Measurements from ENCODE around the gene IMMP2L.
"Not testable (repeated sequence)": the region's sequence is repeated elsewhere in the genome, so short reads cannot be mapped to it uniquely, and the experiment has no call there.

The IMMP2L gene

DNA sequence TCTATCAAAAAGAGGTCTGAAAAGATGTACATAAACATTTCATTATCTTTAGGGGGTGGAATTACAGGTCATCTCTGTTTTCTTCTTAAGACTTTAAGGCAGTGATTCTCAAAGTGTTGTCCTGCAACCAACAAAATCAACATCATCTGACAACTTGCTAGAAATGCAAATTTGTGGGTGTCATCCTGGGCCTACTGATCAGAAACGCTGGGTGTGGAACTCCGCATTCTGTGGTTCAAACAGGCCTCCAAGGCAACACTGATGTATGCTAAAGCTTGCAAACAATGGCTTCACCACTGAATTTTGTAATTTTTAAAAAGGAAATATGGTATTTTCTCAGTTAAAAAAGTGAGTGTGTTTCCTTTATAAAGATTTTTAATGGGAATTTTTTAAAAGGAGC is 873.4 kb downstream of the IMMP2L start:
- no peak overlapping the region for H3K9ac ChIP-seq (ENCODE audit: low read length in 5 of 5)
- peaks cover 0 to 3% (median 0%) of the 10 kb centered on the region in 5 donors for H3K9me3 ChIP-seq (ENCODE audit: control insufficient read depth in 5 of 5, low read length in 5 of 5)
- H3K4me3 ChIP-seq (ENCODE audit: low read depth in 1 of 5, low read length in 5 of 5), result no peak overlapping the region
- H3K36me3 ChIP-seq (ENCODE audit: control insufficient read depth in 5 of 5, insufficient read depth in 5 of 5, low read length in 5 of 5), result no peaks in the 10 kb centered on the region
- no peaks in the 10 kb centered on the region for H3K27me3 ChIP-seq (ENCODE audit: control insufficient read depth in 5 of 5, insufficient read depth in 4 of 5, low read length in 5 of 5)
- H3K4me1 ChIP-seq (ENCODE audit: control insufficient read depth in 5 of 5, insufficient read depth in 5 of 5, low read length in 5 of 5), result no peaks in the 10 kb centered on the region
- no peak overlapping the region for H3K27ac ChIP-seq (ENCODE audit: low read depth, low read length)

DNA sequence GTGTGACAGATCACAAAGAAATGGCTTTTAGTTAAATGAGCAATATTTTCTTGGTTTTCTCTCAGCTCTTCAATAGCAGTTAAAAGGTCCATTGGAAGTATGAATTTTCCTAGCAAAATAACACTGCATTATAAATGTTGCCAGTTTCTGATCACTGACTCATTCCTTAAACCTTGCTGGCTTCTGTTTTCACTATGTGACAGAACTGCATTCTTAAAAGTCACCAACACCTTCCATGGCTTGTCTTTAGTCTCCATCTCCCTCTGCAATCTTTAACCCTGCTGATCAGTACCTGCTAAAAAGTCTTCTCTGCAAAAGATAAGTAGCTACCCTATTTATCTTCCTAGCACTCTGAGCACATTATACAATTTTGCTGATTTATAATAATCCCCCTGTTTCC is 876.4 kb downstream of the IMMP2L start:
- Histone ChIP-seq H3K4me1 (ENCODE audit: control insufficient read depth in 5 of 5, insufficient read depth in 5 of 5, low read length in 5 of 5) (peaks cover 0 to 8% (median 0%) of the 10 kb centered on the region in 5 donors), H3K36me3 (ENCODE audit: control insufficient read depth in 5 of 5, insufficient read depth in 5 of 5, low read length in 5 of 5) (no peaks in the 10 kb centered on the region), H3K9ac (ENCODE audit: low read length in 5 of 5) (no peak overlapping the region), H3K9me3 (ENCODE audit: control insufficient read depth in 5 of 5, low read length in 5 of 5) (peaks cover 0 to 3% (median 0%) of the 10 kb centered on the region in 5 donors), H3K27me3 (ENCODE audit: control insufficient read depth in 5 of 5, insufficient read depth in 4 of 5, low read length in 5 of 5) (no peaks in the 10 kb centered on the region), H3K4me3 (ENCODE audit: low read depth in 1 of 5, low read length in 5 of 5) (no peak overlapping the region), H3K27ac (ENCODE audit: low read depth, low read length) (no peak overlapping the region)

DNA sequence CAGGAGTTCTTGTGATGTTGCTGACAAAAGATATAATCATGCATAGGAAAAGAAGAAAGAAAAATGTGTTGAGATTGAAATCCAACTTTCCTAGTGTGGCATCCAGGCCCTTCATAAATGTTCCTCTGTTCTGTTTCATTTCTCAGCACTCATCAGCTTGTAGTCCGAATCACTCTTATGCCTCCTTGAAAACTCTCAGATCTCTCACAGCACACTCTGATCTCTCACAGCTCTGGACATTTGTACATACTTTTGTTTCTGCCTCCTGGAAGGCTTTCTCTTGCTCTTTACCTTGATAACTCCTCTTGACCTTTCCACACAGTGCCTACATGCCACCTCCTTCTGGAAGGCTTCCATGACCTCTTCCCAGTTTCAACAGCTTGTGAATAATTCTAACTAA is 880.4 kb downstream of the IMMP2L start:
- Histone ChIP-seq H3K4me1 (ENCODE audit: control insufficient read depth in 5 of 5, insufficient read depth in 5 of 5, low read length in 5 of 5) (peaks cover 0 to 8% (median 0%) of the 10 kb centered on the region in 5 donors), H3K36me3 (ENCODE audit: control insufficient read depth in 5 of 5, insufficient read depth in 5 of 5, low read length in 5 of 5) (no peaks in the 10 kb centered on the region), H3K27me3 (ENCODE audit: control insufficient read depth in 5 of 5, insufficient read depth in 4 of 5, low read length in 5 of 5) (no peaks in the 10 kb centered on the region), H3K27ac (ENCODE audit: low read depth, low read length) (no peak overlapping the region), H3K9me3 (ENCODE audit: control insufficient read depth in 5 of 5, low read length in 5 of 5) (no peaks in the 10 kb centered on the region), H3K4me3 (ENCODE audit: low read depth in 1 of 5, low read length in 5 of 5) (no peak overlapping the region), H3K9ac (ENCODE audit: low read length in 5 of 5) (no peak overlapping the region)

DNA sequence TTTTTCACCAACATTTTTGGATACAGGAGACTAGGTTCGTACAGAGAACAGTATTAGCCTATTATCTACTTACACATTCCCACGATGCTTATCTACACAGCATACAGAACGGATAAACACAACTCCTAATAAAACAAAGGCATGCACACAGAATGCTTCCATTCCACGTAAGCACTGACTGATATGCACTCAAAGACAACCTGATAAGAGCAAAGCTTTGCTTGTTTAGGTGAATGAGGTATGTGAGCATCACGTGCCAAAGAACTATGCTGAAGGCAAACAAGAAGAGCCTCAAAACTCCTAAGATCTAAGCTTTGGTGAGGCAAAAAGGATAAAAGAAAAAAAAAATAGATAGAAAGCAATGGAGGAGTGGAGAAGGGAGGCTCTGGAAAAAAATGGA is 884.9 kb downstream of the IMMP2L start:
- no peaks in the 10 kb centered on the region for H3K27me3 ChIP-seq (ENCODE audit: control insufficient read depth in 5 of 5, insufficient read depth in 4 of 5, low read length in 5 of 5)
- H3K27ac ChIP-seq (ENCODE audit: low read depth, low read length), result no peak overlapping the region
- no peak overlapping the region for H3K9ac ChIP-seq (ENCODE audit: low read length in 5 of 5)
- H3K4me3 ChIP-seq (ENCODE audit: low read depth in 1 of 5, low read length in 5 of 5), result no peak overlapping the region
- no peaks in the 10 kb centered on the region for H3K36me3 ChIP-seq (ENCODE audit: control insufficient read depth in 5 of 5, insufficient read depth in 5 of 5, low read length in 5 of 5)
- H3K9me3 ChIP-seq (ENCODE audit: control insufficient read depth in 5 of 5, low read length in 5 of 5), result peaks cover 0 to 6% (median 0%) of the 10 kb centered on the region in 5 donors
- peaks cover 0 to 7% (median 0%) of the 10 kb centered on the region in 5 donors for H3K4me1 ChIP-seq (ENCODE audit: control insufficient read depth in 5 of 5, insufficient read depth in 5 of 5, low read length in 5 of 5)

DNA sequence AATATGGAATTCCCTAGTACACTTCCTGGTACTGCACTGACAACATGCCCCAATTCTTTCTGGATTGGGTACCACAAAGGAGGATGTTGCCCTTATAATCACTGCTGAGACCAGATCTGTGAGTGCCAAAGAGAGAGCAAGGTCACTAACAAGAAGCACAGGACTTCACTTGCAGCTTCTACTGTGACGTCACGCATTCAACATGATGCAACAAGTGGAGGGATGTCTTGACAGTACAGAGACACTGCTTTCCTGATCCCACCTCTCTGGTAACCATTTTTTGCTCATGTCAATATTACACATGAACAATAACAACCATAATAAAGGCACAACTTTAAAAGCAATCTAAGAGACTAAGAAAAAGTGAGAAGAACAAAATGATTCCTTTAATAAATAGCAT is 885.5 kb downstream of the IMMP2L start:
- Histone ChIP-seq H3K4me1 (ENCODE audit: control insufficient read depth in 5 of 5, insufficient read depth in 5 of 5, low read length in 5 of 5) (peaks cover 0 to under 1% (median 0%) of the 10 kb centered on the region in 5 donors), H3K27ac (ENCODE audit: low read depth, low read length) (no peak overlapping the region), H3K9me3 (ENCODE audit: control insufficient read depth in 5 of 5, low read length in 5 of 5) (peaks cover 0 to 6% (median 0%) of the 10 kb centered on the region in 5 donors), H3K27me3 (ENCODE audit: control insufficient read depth in 5 of 5, insufficient read depth in 4 of 5, low read length in 5 of 5) (no peaks in the 10 kb centered on the region), H3K36me3 (ENCODE audit: control insufficient read depth in 5 of 5, insufficient read depth in 5 of 5, low read length in 5 of 5) (no peaks in the 10 kb centered on the region), H3K4me3 (ENCODE audit: low read depth in 1 of 5, low read length in 5 of 5) (no peak overlapping the region), H3K9ac (ENCODE audit: low read length in 5 of 5) (no peak overlapping the region)

DNA sequence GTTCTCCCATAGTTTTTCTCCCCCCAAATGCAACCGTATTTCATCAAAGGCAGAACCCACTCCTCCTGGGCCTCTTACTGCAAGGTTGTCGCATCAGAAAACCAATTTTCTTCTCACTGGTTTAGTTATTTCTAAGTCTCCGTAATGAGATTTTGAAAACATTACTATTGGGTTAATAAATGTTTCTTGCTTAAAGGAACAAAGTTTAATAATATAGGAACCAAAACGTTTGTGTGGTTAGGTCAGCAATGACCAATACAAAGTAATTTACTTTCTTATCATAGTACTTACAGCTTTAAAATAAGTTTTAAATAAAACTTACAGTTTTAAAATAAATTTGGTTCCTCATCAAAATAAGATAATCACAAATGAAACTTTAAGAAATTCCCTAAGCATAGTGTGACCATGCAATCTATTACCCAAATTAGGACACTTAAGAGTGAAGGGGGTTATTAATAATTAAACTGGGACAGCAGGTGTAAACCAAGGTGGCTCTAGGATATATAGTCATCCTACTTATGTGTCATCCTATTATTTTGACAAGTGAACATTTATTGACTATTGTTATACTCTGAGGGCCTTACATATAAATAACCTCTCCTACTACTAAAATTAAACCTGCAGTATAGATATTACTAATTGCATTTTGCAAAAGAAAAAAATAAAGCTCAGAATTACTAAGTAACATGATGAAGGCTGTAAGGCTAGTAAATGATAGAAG is 886.7 kb downstream of the IMMP2L start:
- Histone ChIP-seq H3K4me1 (ENCODE audit: control insufficient read depth in 5 of 5, insufficient read depth in 5 of 5, low read length in 5 of 5) (no peaks in the 10 kb centered on the region), H3K27ac (ENCODE audit: low read depth, low read length) (no peak overlapping the region), H3K9ac (ENCODE audit: low read length in 5 of 5) (no peak overlapping the region), H3K9me3 (ENCODE audit: control insufficient read depth in 5 of 5, low read length in 5 of 5) (peaks cover 0 to 6% (median 2%) of the 10 kb centered on the region in 5 donors), H3K27me3 (ENCODE audit: control insufficient read depth in 5 of 5, insufficient read depth in 4 of 5, low read length in 5 of 5) (no peaks in the 10 kb centered on the region), H3K4me3 (ENCODE audit: low read depth in 1 of 5, low read length in 5 of 5) (no peak overlapping the region), H3K36me3 (ENCODE audit: control insufficient read depth in 5 of 5, insufficient read depth in 5 of 5, low read length in 5 of 5) (no peaks in the 10 kb centered on the region)

DNA sequence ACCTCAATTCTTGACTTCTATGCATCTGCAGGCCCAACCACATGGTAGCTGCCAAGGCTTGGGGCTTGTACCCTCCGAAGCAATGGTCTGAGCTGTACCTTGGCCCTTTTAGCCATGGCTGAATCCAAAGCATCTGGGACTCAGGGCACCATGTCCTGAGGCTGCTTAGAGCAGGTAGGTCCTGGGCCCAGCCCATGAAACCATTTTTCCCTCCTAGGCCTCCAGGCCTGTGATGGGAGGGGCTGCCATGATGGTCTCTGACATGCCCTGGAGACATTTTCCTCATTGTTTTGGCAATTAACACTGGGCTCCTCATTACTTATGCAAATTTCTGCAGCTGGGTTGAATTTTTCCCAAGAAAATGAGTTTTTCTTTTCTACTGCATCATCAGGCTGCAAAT is 889.1 kb downstream of the IMMP2L start:
- peaks cover 0 to 6% (median 2%) of the 10 kb centered on the region in 5 donors for H3K9me3 ChIP-seq (ENCODE audit: control insufficient read depth in 5 of 5, low read length in 5 of 5)
- no peak overlapping the region for H3K4me3 ChIP-seq (ENCODE audit: low read depth in 1 of 5, low read length in 5 of 5)
- no peaks in the 10 kb centered on the region for H3K36me3 ChIP-seq (ENCODE audit: control insufficient read depth in 5 of 5, insufficient read depth in 5 of 5, low read length in 5 of 5)
- H3K27me3 ChIP-seq (ENCODE audit: control insufficient read depth in 5 of 5, insufficient read depth in 4 of 5, low read length in 5 of 5), result no peaks in the 10 kb centered on the region
- H3K4me1 ChIP-seq (ENCODE audit: control insufficient read depth in 5 of 5, insufficient read depth in 5 of 5, low read length in 5 of 5), result no peaks in the 10 kb centered on the region
- no peak overlapping the region for H3K9ac ChIP-seq (ENCODE audit: low read length in 5 of 5)
- H3K27ac ChIP-seq (ENCODE audit: low read depth, low read length), result no peak overlapping the region

DNA sequence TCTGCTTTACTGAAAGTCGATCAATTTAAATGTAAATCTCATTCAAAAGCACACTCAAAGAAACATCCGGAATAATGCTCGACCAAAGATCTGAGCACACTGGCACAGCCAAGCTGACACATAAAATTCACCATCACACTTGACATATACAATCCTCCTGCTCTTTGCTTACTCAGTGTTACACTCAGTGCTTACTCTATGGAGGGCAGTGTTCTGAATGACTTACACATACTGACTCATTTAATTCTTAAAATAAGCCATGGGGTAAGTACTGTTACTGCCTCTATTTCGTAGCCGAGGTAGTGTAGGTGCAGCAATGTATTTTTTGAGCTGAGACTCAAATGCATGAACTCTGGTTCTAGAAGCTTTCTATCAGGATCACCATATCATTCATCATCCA is 892.9 kb downstream of the IMMP2L start:
- Histone ChIP-seq H3K36me3 (ENCODE audit: control insufficient read depth in 5 of 5, insufficient read depth in 5 of 5, low read length in 5 of 5) (no peaks in the 10 kb centered on the region), H3K9ac (ENCODE audit: low read length in 5 of 5) (no peak overlapping the region), H3K27ac (ENCODE audit: low read depth, low read length) (no peak overlapping the region), H3K4me3 (ENCODE audit: low read depth in 1 of 5, low read length in 5 of 5) (no peak overlapping the region), H3K9me3 (ENCODE audit: control insufficient read depth in 5 of 5, low read length in 5 of 5) (peaks cover 0 to 6% (median 2%) of the 10 kb centered on the region in 5 donors), H3K4me1 (ENCODE audit: control insufficient read depth in 5 of 5, insufficient read depth in 5 of 5, low read length in 5 of 5) (no peaks in the 10 kb centered on the region), H3K27me3 (ENCODE audit: control insufficient read depth in 5 of 5, insufficient read depth in 4 of 5, low read length in 5 of 5) (no peaks in the 10 kb centered on the region)

DNA sequence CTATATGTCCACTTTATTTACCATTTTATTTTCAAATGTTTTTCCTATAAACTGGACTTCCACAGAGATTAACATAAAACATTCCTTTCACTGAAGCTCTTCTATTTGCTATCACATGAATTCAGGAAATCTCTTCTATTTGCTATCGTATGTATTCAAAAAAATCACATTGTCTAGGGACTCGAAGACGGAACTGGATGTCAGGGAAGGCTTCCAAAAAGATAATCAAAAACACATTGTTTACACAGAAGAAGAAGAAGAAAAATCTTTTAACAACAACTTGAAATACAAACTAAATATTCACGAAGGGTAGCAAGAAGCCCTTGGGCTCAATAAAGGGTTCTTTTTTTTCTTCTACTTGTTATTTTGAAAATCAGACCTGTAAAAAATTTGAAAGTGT is 897.5 kb downstream of the IMMP2L start:
- Histone ChIP-seq H3K9me3 (ENCODE audit: control insufficient read depth in 5 of 5, low read length in 5 of 5) (peaks cover 0 to 5% (median 0%) of the 10 kb centered on the region in 5 donors), H3K27me3 (ENCODE audit: control insufficient read depth in 5 of 5, insufficient read depth in 4 of 5, low read length in 5 of 5) (no peaks in the 10 kb centered on the region), H3K27ac (ENCODE audit: low read depth, low read length) (no peak overlapping the region), H3K36me3 (ENCODE audit: control insufficient read depth in 5 of 5, insufficient read depth in 5 of 5, low read length in 5 of 5) (peaks cover 0 to 3% (median 0%) of the 10 kb centered on the region in 5 donors), H3K4me3 (ENCODE audit: low read depth in 1 of 5, low read length in 5 of 5) (no peak overlapping the region), H3K4me1 (ENCODE audit: control insufficient read depth in 5 of 5, insufficient read depth in 5 of 5, low read length in 5 of 5) (no peaks in the 10 kb centered on the region), H3K9ac (ENCODE audit: low read length in 5 of 5) (no peak overlapping the region)

DNA sequence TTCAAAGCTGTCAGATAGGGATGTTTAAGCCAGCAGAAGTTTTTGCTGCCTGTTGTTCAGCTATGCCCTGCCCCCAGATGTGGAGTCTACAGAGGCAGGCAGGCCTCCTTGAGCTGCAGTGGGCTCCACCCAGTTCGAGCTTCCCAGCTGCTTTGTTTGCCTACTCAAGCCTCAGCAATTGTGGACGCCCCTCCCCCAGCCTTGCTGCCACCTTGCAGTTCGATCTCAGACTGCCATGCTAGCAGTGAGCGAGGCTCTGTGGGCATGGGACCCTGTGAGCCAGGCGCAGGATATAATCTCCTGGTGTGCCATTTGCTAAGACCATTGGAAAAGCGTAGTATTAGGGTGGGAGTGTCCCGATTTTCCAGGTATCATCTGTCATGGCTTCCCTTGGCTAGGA is 901.7 kb downstream of the IMMP2L start:
- H3K27me3 ChIP-seq (ENCODE audit: control insufficient read depth in 5 of 5, insufficient read depth in 4 of 5, low read length in 5 of 5); H3K9me3 ChIP-seq (ENCODE audit: control insufficient read depth in 5 of 5, low read length in 5 of 5); H3K27ac ChIP-seq (ENCODE audit: low read depth, low read length); H3K36me3 ChIP-seq (ENCODE audit: control insufficient read depth in 5 of 5, insufficient read depth in 5 of 5, low read length in 5 of 5); H3K4me3 ChIP-seq (ENCODE audit: low read depth in 1 of 5, low read length in 5 of 5); H3K9ac ChIP-seq (ENCODE audit: low read length in 5 of 5); H3K4me1 ChIP-seq (ENCODE audit: control insufficient read depth in 5 of 5, insufficient read depth in 5 of 5, low read length in 5 of 5): not testable (repeated sequence)
